Liver (tissue), 4 donors: ENCODE data around the gene OR51I2. TPM values are rescaled to one million over a fixed set of nuclear protein-coding genes. Genes with fewer than 3 reads are reported as not detected.

ENCODE experiments used
- polyA plus RNA-seq, 2 donors: library from polyadenylated mRNA; stranded (reverse) in 1 of 2; unstranded in 1 of 2; fragments of 200-250 nt in 1 of 2; fragments of >200 nt in 1 of 2; fragmentation: Nextera tagmentation in 1 of 2; extraction: Ambion mirVana in 1 of 2; gene quantifications; one replicate each; pipeline versions ENCODE4 v1.2.1 to v1.2.3, GENCODE V29; 2013 to 2015
- total RNA-seq, 2 donors: library from RNA; depleted of rRNA; stranded (reverse); fragments of >200 nt; gene quantifications; one replicate each; pipeline ENCODE4 v1.2.3, GENCODE V29; 2014
- donor health status: healthy.
- donor health status: healthy.
- donor health status: healthy.

Gene OR51I2
- total and polyA plus RNA-seq, 4 donors: not detected

Other genes with a start within 250 kb of the OR51I2 start
- gene OR51V1, start 248.6 kb upstream of the OR51I2 start, total RNA-seq: not detected
- gene OR51V1, start 248.6 kb upstream of the OR51I2 start, polyA plus RNA-seq: not detected
- gene HBB, start 222.3 kb upstream of the OR51I2 start, total RNA-seq: 1,000 to 10,000 TPM in 1 of 2 donors, 1 to 10 TPM in 1; 5.7 to 3,950 TPM
- gene HBB, start 222.3 kb upstream of the OR51I2 start, polyA plus RNA-seq: 10 to 100 TPM; 13.6 to 86.8 TPM
- gene HBD, start 214.8 kb upstream of the OR51I2 start, total RNA-seq: 1 to 10 TPM in 1 of 2 donors, not detected in 1; 6.0 TPM
- under 1 TPM in 1 of 2 donors, not detected in 1; 0.72 TPM for gene HBD, start 214.8 kb upstream of the OR51I2 start, polyA plus RNA-seq
- gene HBG1, start 199.5 kb upstream of the OR51I2 start, total RNA-seq: 10 to 100 TPM in 1 of 2 donors, not detected in 1; 75.1 TPM
- gene HBG1, start 199.5 kb upstream of the OR51I2 start, polyA plus RNA-seq: not detected
- over 10,000 TPM in 1 of 2 donors, not detected in 1; 55,632 TPM for gene HBG2, start 194.5 kb upstream of the OR51I2 start, total RNA-seq
- under 1 TPM in 1 of 2 donors, not detected in 1; 0.71 TPM for gene HBG2, start 194.5 kb upstream of the OR51I2 start, polyA plus RNA-seq
- gene HBE1, start 179.4 kb upstream of the OR51I2 start, total RNA-seq: 10 to 100 TPM in 1 of 2 donors, not detected in 1; 82.7 TPM
- gene HBE1, start 179.4 kb upstream of the OR51I2 start, polyA plus RNA-seq: not detected
- not detected for gene OR51B4, start 147.4 kb upstream of the OR51I2 start, total RNA-seq
- gene OR51B4, start 147.4 kb upstream of the OR51I2 start, polyA plus RNA-seq: not detected
- under 1 TPM; 0.17 to 0.37 TPM for gene OR51B2, start 125.0 kb upstream of the OR51I2 start, total RNA-seq
- gene OR51B2, start 125.0 kb upstream of the OR51I2 start, polyA plus RNA-seq: not detected
- gene OR51B5, start 105.8 kb upstream of the OR51I2 start, total RNA-seq: under 1 TPM; 0.17 to 0.23 TPM
- gene OR51B5, start 105.8 kb upstream of the OR51I2 start, polyA plus RNA-seq: not detected
- gene OR51B6, start 97.8 kb upstream of the OR51I2 start, total RNA-seq: not detected
- not detected for gene OR51B6, start 97.8 kb upstream of the OR51I2 start, polyA plus RNA-seq
- gene OR51M1, start 65.5 kb upstream of the OR51I2 start, total RNA-seq: not detected
- not detected for gene OR51M1, start 65.5 kb upstream of the OR51I2 start, polyA plus RNA-seq
- not detected for gene OR51Q1, start 27.2 kb upstream of the OR51I2 start, total RNA-seq
- not detected for gene OR51Q1, start 27.2 kb upstream of the OR51I2 start, polyA plus RNA-seq
- gene OR51I1, start 7.8 kb upstream of the OR51I2 start, total RNA-seq: under 1 TPM; 0.23 to 0.33 TPM
- gene OR51I1, start 7.8 kb upstream of the OR51I2 start, polyA plus RNA-seq: not detected
- not detected for gene OR52D1, start 39.4 kb downstream of the OR51I2 start, total RNA-seq
- gene OR52D1, start 39.4 kb downstream of the OR51I2 start, polyA plus RNA-seq: not detected
- gene UBQLN3, start 60.6 kb downstream of the OR51I2 start, total RNA-seq: under 1 TPM; 0.09 to 0.33 TPM
- gene UBQLN3, start 60.6 kb downstream of the OR51I2 start, polyA plus RNA-seq: not detected
- under 1 TPM; 0.05 to 0.25 TPM for gene UBQLNL, start 67.4 kb downstream of the OR51I2 start, total RNA-seq
- gene UBQLNL, start 67.4 kb downstream of the OR51I2 start, polyA plus RNA-seq: under 1 TPM; 0.03 to 0.08 TPM
- under 1 TPM; 0.14 to 0.33 TPM for gene OR52H1, start 99.2 kb downstream of the OR51I2 start, total RNA-seq
- not detected for gene OR52H1, start 99.2 kb downstream of the OR51I2 start, polyA plus RNA-seq
- gene OR52B6, start 131.6 kb downstream of the OR51I2 start, total RNA-seq: not detected
- not detected for gene OR52B6, start 131.6 kb downstream of the OR51I2 start, polyA plus RNA-seq
- gene TRIM6, start 147.3 kb downstream of the OR51I2 start, total RNA-seq: 1 to 10 TPM in 1 of 2 donors, under 1 TPM in 1; 0.75 to 5.3 TPM
- under 1 TPM; 0.39 to 0.40 TPM for gene TRIM6, start 147.3 kb downstream of the OR51I2 start, polyA plus RNA-seq
- gene TRIM34, start 175.7 kb downstream of the OR51I2 start, total RNA-seq: 1 to 10 TPM; 2.8 to 3.8 TPM
- gene TRIM34, start 175.7 kb downstream of the OR51I2 start, polyA plus RNA-seq: 1 to 10 TPM; 1.7 to 2.2 TPM
- 10 to 100 TPM; 16.3 to 20.2 TPM for gene TRIM5, start 235.8 kb downstream of the OR51I2 start, total RNA-seq
- 1 to 10 TPM; 7.8 to 9.9 TPM for gene TRIM5, start 235.8 kb downstream of the OR51I2 start, polyA plus RNA-seq
- 10 to 100 TPM; 11.5 to 21.6 TPM for gene TRIM22, start 240.5 kb downstream of the OR51I2 start, total RNA-seq
- gene TRIM22, start 240.5 kb downstream of the OR51I2 start, polyA plus RNA-seq: 1 to 10 TPM; 3.6 to 7.6 TPM